IMR-90 (cell line): Measurements from ENCODE around the gene SYP. TPM values are rescaled to one million over a fixed set of nuclear protein-coding genes. Genes with fewer than 3 reads are reported as not detected.

Source experiments
- ATAC-seq: fragments of 200-7000 bp; cut with Tn5 transposase; 2 replicates; pipeline ENCODE4 v1.9.1; 2020; ENCODE audit warnings: low read depth, mild to moderate bottlenecking, moderate library complexity
- BruUV-seq: library from RNA; stranded (reverse); fragments of 400-500 nt; replicated peaks from 2 replicates; lab custom pipeline; 2021; lab: Mats Ljungman, UMichigan
- CTCF ChIA-PET: fragments of 300-600 bp; formaldehyde crosslinking; extraction: SDS; loops from one replicate; lab custom pipeline; 2021; ENCODE audit warnings: antibody characterized with exemption; lab: Yijun Ruan, JAX
- POLR2A ChIA-PET: fragments of 300-600 bp; sonication (Branson Sonifier 250); formaldehyde crosslinking; loops from one replicate; lab custom pipeline; 2022; ENCODE audit warnings: antibody characterized with exemption; ENCODE audit not compliant: unreplicated experiment; lab: Charles Lee
- DNase-seq: peaks from one replicate; pipeline ENCODE4 v3.0.0; 2013
- H2AFZ ChIP-seq: replicated peaks from 2 replicates; pipeline ENCODE3; 2013; ENCODE audit warnings: low read length, mild to moderate bottlenecking; ENCODE audit not compliant: poor library complexity
- H2AK5ac ChIP-seq: 2 replicates; pipeline ENCODE4 v1.6.1; 2013; ENCODE audit warnings: low read depth, low read length, inconsistent platforms
- H2AK9ac ChIP-seq: replicated peaks from 2 replicates; pipeline ENCODE3; 2013; ENCODE audit warnings: mild to moderate bottlenecking, low read depth, low read length, moderate library complexity; ENCODE audit not compliant: poor library complexity
- H2BK120ac ChIP-seq: 2 replicates; pipeline ENCODE4 v1.6.1; 2013; ENCODE audit warnings: low read depth, low read length, inconsistent platforms
- H2BK15ac ChIP-seq: 3 replicates; pipeline ENCODE4 v1.6.1; 2013; ENCODE audit warnings: low read depth, low read length, inconsistent platforms
- H2BK20ac ChIP-seq: 2 replicates; pipeline ENCODE4 v1.6.1; 2013; ENCODE audit warnings: low read depth, mild to moderate bottlenecking, inconsistent platforms, low read length, moderate library complexity
- H2BK5ac ChIP-seq: 2 replicates; pipeline ENCODE4 v1.6.1; 2013; ENCODE audit warnings: mild to moderate bottlenecking, low read depth, low read length, inconsistent platforms; ENCODE audit not compliant: poor library complexity, severe bottlenecking
- H3K14ac ChIP-seq: replicated peaks from 2 replicates; pipeline ENCODE4 v1.6.1; 2013; ENCODE audit warnings: low read depth, low read length, inconsistent platforms
- H3K18ac ChIP-seq: 2 replicates; pipeline ENCODE4 v1.6.1; 2013; ENCODE audit warnings: low read depth, low read length, control low read depth
- H3K23ac ChIP-seq: 2 replicates; pipeline ENCODE4 v1.6.1; 2013; ENCODE audit warnings: low read depth, low read length, inconsistent platforms
- H3K27ac ChIP-seq: 2 replicates; pipeline ENCODE4 v1.5.1; 2013; ENCODE audit warnings: mild to moderate bottlenecking, control low read depth, low read length; ENCODE audit not compliant: insufficient read depth
- H3K27me3 ChIP-seq: 2 replicates; pipeline ENCODE4 v1.6.1; 2013; ENCODE audit warnings: low read length; ENCODE audit not compliant: control insufficient read depth, insufficient read depth
- H3K36me3 ChIP-seq: 2 replicates; pipeline ENCODE4 v1.6.1; 2013; ENCODE audit warnings: low read length, mixed read lengths; ENCODE audit not compliant: control insufficient read depth, insufficient read depth
- H3K4ac ChIP-seq: 2 replicates; pipeline ENCODE4 v1.6.1; 2013; ENCODE audit warnings: low read depth, low read length, inconsistent platforms
- H3K4me1 ChIP-seq: 2 replicates; pipeline ENCODE4 v1.6.1; 2013; ENCODE audit warnings: low read length, mixed read lengths; ENCODE audit not compliant: control insufficient read depth, insufficient read depth
- H3K4me2 ChIP-seq: 2 replicates; pipeline ENCODE4 v1.6.1; 2013; ENCODE audit warnings: low read depth, mild to moderate bottlenecking, control low read depth, low read length, moderate library complexity
- H3K4me3 ChIP-seq: 2 replicates; pipeline ENCODE4 v1.5.1; 2013; ENCODE audit warnings: low read depth, mild to moderate bottlenecking, control low read depth, low read length, moderate library complexity; ENCODE audit not compliant: insufficient read depth
- H3K56ac ChIP-seq: 2 replicates; pipeline ENCODE4 v1.6.1; 2013; ENCODE audit warnings: low read length, inconsistent platforms; ENCODE audit not compliant: insufficient read depth; ENCODE audit errors: extremely low read depth
- H3K79me1 ChIP-seq, 2 experiments: 2 replicates each; pipeline ENCODE4 v1.6.1; 2013; ENCODE audit warnings: low read length in 2 of 2, inconsistent platforms in 1 of 2, low read depth in 1 of 2
- H3K9ac ChIP-seq: 2 replicates; pipeline ENCODE4 v1.6.1; 2013; ENCODE audit warnings: low read depth, low read length, control low read depth
- H3K9me1 ChIP-seq: 2 replicates; pipeline ENCODE4 v1.6.1; 2013; ENCODE audit warnings: low read length, inconsistent platforms; ENCODE audit not compliant: insufficient read depth
- H3K9me3 ChIP-seq: 2 replicates; pipeline ENCODE4 v1.6.1; 2013; ENCODE audit warnings: low read length; ENCODE audit not compliant: control insufficient read depth, insufficient read depth
- H4K20me1 ChIP-seq: 2 replicates; pipeline ENCODE4 v1.6.1; 2013; ENCODE audit warnings: low read length, inconsistent platforms; ENCODE audit not compliant: insufficient read depth
- H4K5ac ChIP-seq: 2 replicates; pipeline ENCODE4 v1.6.1; 2013; ENCODE audit warnings: mild to moderate bottlenecking, low read depth, low read length, control low read depth
- H4K8ac ChIP-seq, 2 experiments: 2 replicates each; pipeline ENCODE4 v1.6.1; 2013; ENCODE audit warnings: low read depth in 2 of 2, low read length in 2 of 2, control low read depth in 1 of 2, inconsistent platforms in 1 of 2
- H4K91ac ChIP-seq: 2 replicates; pipeline ENCODE4 v1.6.1; 2013; ENCODE audit warnings: low read depth, low read length, inconsistent platforms; ENCODE audit not compliant: insufficient read depth
- BHLHE40 ChIP-seq: fragments of 150-350 bp; IDR thresholded peaks from 2 replicates; pipeline ENCODE4 v1.6.1; 2016; ENCODE audit warnings: mild to moderate bottlenecking, low read depth, low read length
- CHD1 ChIP-seq: IDR thresholded peaks from 2 replicates; pipeline ENCODE4 v1.6.1; 2012; ENCODE audit warnings: low read depth, low read length, improper control_type of control experiment
- ELK1 ChIP-seq: fragments of 150-350 bp; IDR thresholded peaks from 2 replicates; pipeline ENCODE4 v1.6.1; 2016; ENCODE audit warnings: low read depth, mild to moderate bottlenecking, low read length, moderate library complexity, borderline replicate concordance
- FOS ChIP-seq: fragments of 150-350 bp; IDR thresholded peaks from 2 replicates; pipeline ENCODE4 v1.6.1; 2016; ENCODE audit warnings: low read depth, low read length
- MAZ ChIP-seq: IDR thresholded peaks from 2 replicates; pipeline ENCODE4 v1.6.1; 2012; ENCODE audit warnings: low read depth, mild to moderate bottlenecking, low read length, improper control_type of control experiment, moderate library complexity, borderline replicate concordance
- MXI1 ChIP-seq: IDR thresholded peaks from 2 replicates; pipeline ENCODE4 v1.6.1; 2012; ENCODE audit warnings: low read depth, mild to moderate bottlenecking, low read length, moderate library complexity, borderline replicate concordance
- NFE2L2 ChIP-seq: fragments of 150-350 bp; IDR thresholded peaks from 2 replicates; pipeline ENCODE4 v1.6.1; 2016; ENCODE audit warnings: low read depth, mild to moderate bottlenecking, low read length
- POLR2A ChIP-seq: IDR thresholded peaks from 2 replicates; pipeline ENCODE4 v1.6.1; 2012; ENCODE audit warnings: mild to moderate bottlenecking, low read depth, low read length
- RAD21 ChIP-seq: IDR thresholded peaks from 2 replicates; pipeline ENCODE4 v1.6.1; 2012; ENCODE audit warnings: low read length, improper control_type of control experiment
- RCOR1 ChIP-seq: IDR thresholded peaks from 2 replicates; pipeline ENCODE4 v1.6.1; 2012; ENCODE audit warnings: mild to moderate bottlenecking, low read length, improper control_type of control experiment; ENCODE audit not compliant: insufficient replicate concordance
- SMC3 ChIP-seq: fragments of 150-350 bp; IDR thresholded peaks from 2 replicates; pipeline ENCODE4 v1.6.1; 2016; ENCODE audit warnings: low read depth, mild to moderate bottlenecking, antibody characterized with exemption, low read length, moderate library complexity
- WGBS, 2 experiments: methylation state at CpG; one replicate each; pipeline versions ENCODE4 v1.1.5 to v1.1.7; 2013; ENCODE audit warnings: missing lambda C conversion rate in 2 of 2; ENCODE audit not compliant: insufficient read length in 1 of 2; ENCODE audit errors: extremely low coverage in 2 of 2; 5-methylcytosine and 5-hydroxymethylcytosine counted together
- dilution Hi-C: fragments of 300-500 bp; cut with HindIII; formaldehyde crosslinking; loops from one replicate; pipeline ENCODE4 v1.14.3; 2018; ENCODE audit warnings: low sequenced_read_pairs; ENCODE audit not compliant: unreplicated experiment
- in situ Hi-C: fragments of 300-500 bp; cut with MboI; formaldehyde crosslinking; loops from 3 replicates; pipeline ENCODE4 v1.14.3; 2019; ENCODE audit warnings: low sequenced_read_pairs, inconsistent platforms, mixed read lengths
- intact Hi-C: fragments of 100-400 bp; cut with micrococcal nuclease; formaldehyde crosslinking; loops from 2 replicates; pipeline ENCODE4 v1.10.0; 2022
- polyA plus RNA-seq, 3 experiments: library from polyadenylated mRNA; depleted of rRNA; stranded (reverse); fragments of >200 nt; gene quantifications; 2 replicates each; pipeline ENCODE4 v1.2.3, GENCODE V29; 2012; ENCODE audit warnings: low replicate concordance in 1 of 3
- total RNA-seq: library from RNA; depleted of rRNA; stranded (reverse); fragments of >200 nt; gene quantifications from 2 replicates; pipeline ENCODE4 v1.2.3, GENCODE V29; 2012
- TF ChIP-seq, protein P1 (sequence below): conservative IDR thresholded peaks from 2 replicates; pipeline ENCODE4 v1.5.1; 2012; ENCODE audit warnings: mild to moderate bottlenecking, low read depth, low read length, improper control_type of control experiment
- TF ChIP-seq, protein P2 (sequence below): fragments of 150-350 bp; IDR thresholded peaks from 2 replicates; pipeline ENCODE4 v1.6.1; 2017; ENCODE audit warnings: mild to moderate bottlenecking, antibody characterized with exemption, low read length, low read depth

Gene SYP
- total and polyA plus RNA-seq, 2 of the 4 experiments (the other 2 are of a cell fraction), result under 0.01 to 0.05 TPM

DNA sequence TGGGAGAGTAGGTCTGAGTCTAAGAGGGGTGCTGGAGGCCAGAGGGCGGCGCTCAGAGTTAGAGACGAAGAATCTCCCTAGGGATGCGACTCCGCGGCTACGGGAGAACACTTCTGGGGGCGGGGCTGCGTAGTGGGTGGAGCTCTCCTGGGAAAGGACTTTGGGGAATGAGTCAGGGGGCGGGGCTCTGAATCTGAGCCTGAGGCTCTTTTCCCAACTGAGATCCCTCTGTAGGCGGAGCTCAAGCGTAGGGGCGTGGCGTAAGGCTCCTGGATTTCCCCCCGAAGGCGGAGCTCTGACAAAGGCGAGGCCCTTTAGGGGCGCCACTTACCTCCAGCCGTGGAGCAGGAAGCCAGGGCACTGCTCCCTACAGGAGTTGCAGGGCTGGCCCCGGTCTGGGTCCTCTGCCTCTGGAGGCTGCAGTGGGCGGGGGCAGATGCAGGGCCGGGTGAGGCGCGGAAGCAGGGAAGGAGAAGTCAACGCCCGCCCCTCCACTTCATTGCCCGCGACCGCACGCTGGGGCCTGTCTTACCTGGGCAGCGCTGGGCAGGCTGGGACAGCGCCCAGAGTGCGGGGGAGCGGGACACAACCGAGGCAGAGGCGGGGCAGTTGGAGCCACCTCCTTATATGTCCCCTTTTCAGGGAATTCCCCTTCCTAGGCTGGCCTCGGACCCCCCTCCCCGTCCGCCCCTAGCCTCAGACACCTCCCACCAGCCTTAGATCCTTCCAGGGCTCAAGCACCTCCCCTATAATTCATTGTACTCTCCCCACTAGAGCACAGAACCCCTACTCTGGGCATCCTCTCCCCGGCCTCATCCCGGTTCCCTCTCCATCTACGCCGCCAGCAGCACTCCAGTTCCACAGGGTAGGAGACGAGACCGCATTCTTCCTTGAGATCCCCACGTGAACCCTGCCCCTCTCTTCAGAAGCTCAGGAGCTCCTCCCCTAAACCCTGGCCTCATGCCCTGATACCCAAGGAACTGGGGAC lies 15.4 kb downstream of the SYP start:
- dilution Hi-C loops (no loop called here), in situ Hi-C loops (no loop called here), intact Hi-C loops (no loop called here)
- H2BK20ac ChIP-seq, result no peak overlapping the region
- H2AFZ ChIP-seq, result peak overlapping the region; percentile 92
- no peak overlapping the region for H4K91ac ChIP-seq
- H3K79me1 ChIP-seq, result peaks cover 5 to 22% of the 10 kb centered on the region in 2 experiments; a peak in 2 of 4 replicates
- H2BK5ac ChIP-seq, result peak overlapping the region; percentile 37
- H2BK120ac ChIP-seq, result no peak overlapping the region
- H4K20me1 ChIP-seq, result no peaks in the 10 kb centered on the region
- 43% methylated on average over 21 of the region's 46 CpGs; no CpG with 5 or more reads in 1 of the 2 experiments for WGBS, 2 experiments
- no peak overlapping the region; the same call in 1 of the 2 replicates for H2AK5ac ChIP-seq
- H3K9ac ChIP-seq, result no peak overlapping the region
- DNase-seq (peak; percentile 83), ATAC-seq (peak; percentile 88)
- H3K14ac ChIP-seq, result no peak overlapping the region
- H3K9me3 ChIP-seq, result no peaks in the 10 kb centered on the region
- H3K27me3 ChIP-seq, result no peaks in the 10 kb centered on the region
- H3K4ac ChIP-seq, result peak overlapping the region; percentile 35
- peak overlapping the region; percentile 88 for H2AK9ac ChIP-seq
- H3K27ac ChIP-seq, result peak overlapping the region; percentile 30; the same call in 1 of the 2 replicates
- ChIA-PET CTCF (interaction anchor here (0.6 kb wide), 2 partner anchors 29 to 44 kb away, joined by 3 read pairs; no protein-coding TSS in a partner anchor), POLR2A (no interaction called here)
- H3K4me1 ChIP-seq, result peaks cover 3% of the 10 kb centered on the region
- no peak overlapping the region for H3K56ac ChIP-seq
- H4K5ac ChIP-seq, result no peak overlapping the region
- no peak overlapping the region for H3K18ac ChIP-seq
- peaks cover 5% of the 10 kb centered on the region; the same call in 1 of the 2 replicates for H3K36me3 ChIP-seq
- peaks cover 3% of the 10 kb centered on the region; the same call in 1 of the 2 replicates for H3K9me1 ChIP-seq
- peak overlapping the region; percentile 34 to 61; a peak in 2 of 4 replicates for H4K8ac ChIP-seq
- no TSS peak for BruUV-seq
- peak overlapping the region; percentile 32 for H3K4me3 ChIP-seq
- no peak overlapping the region for H2BK15ac ChIP-seq
- H3K23ac ChIP-seq, result no peak overlapping the region
- no peak for TF ChIP-seq FOS
- no peak for TF ChIP-seq CHD1
- no peak for TF ChIP-seq RCOR1
- no peak for TF ChIP-seq ELK1
- TF ChIP-seq BHLHE40, result no peak
- TF ChIP-seq, protein P1, sequence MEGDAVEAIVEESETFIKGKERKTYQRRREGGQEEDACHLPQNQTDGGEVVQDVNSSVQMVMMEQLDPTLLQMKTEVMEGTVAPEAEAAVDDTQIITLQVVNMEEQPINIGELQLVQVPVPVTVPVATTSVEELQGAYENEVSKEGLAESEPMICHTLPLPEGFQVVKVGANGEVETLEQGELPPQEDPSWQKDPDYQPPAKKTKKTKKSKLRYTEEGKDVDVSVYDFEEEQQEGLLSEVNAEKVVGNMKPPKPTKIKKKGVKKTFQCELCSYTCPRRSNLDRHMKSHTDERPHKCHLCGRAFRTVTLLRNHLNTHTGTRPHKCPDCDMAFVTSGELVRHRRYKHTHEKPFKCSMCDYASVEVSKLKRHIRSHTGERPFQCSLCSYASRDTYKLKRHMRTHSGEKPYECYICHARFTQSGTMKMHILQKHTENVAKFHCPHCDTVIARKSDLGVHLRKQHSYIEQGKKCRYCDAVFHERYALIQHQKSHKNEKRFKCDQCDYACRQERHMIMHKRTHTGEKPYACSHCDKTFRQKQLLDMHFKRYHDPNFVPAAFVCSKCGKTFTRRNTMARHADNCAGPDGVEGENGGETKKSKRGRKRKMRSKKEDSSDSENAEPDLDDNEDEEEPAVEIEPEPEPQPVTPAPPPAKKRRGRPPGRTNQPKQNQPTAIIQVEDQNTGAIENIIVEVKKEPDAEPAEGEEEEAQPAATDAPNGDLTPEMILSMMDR, result no peak
- TF ChIP-seq MAZ, result no peak
- TF ChIP-seq, protein P2, sequence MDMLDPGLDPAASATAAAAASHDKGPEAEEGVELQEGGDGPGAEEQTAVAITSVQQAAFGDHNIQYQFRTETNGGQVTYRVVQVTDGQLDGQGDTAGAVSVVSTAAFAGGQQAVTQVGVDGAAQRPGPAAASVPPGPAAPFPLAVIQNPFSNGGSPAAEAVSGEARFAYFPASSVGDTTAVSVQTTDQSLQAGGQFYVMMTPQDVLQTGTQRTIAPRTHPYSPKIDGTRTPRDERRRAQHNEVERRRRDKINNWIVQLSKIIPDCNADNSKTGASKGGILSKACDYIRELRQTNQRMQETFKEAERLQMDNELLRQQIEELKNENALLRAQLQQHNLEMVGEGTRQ, result no peak
- no peak for TF ChIP-seq RAD21
- no peak for TF ChIP-seq MXI1
- no peak for TF ChIP-seq SMC3
- TF ChIP-seq NFE2L2, result no peak
- no peak for TF ChIP-seq POLR2A
- H3K4me2 ChIP-seq, result peak overlapping the region; percentile 73
